Tibial artery (tissue), 4 donors: ENCODE measurements around the gene DOK7.

Experiments used
- DNase-seq, 2 donors: peaks; one replicate each; pipeline ENCODE4 v3.0.0-alpha.2; 2019
- H3K27ac ChIP-seq, 2 donors: fragments of 200-600 bp; sonication (generic) in 1 of 2; 1 replicate in 1 of 2; 2 replicates in 1 of 2; pipeline ENCODE4 v1.5.1; 2018 to 2019; ENCODE audit warnings: mild to moderate bottlenecking in 1 of 2
- H3K27me3 ChIP-seq, 2 donors: fragments of 200-600 bp; sonication (generic) in 1 of 2; one replicate each; pipeline versions ENCODE4 v1.5.1 to v1.6.0; 2016 to 2019
- H3K36me3 ChIP-seq, 3 donors: fragments of 200-600 bp; sonication (generic) in 2 of 3; one replicate each; pipeline ENCODE4 v1.5.1; 2016 to 2019; ENCODE audit warnings: mild to moderate bottlenecking in 2 of 3
- H3K4me1 ChIP-seq, 4 donors: fragments of 200-600 bp; sonication (generic) in 2 of 4; 1 replicate in 3 of 4; 2 replicates in 1 of 4; pipeline ENCODE4 v1.5.1; 2016 to 2019
- H3K4me3 ChIP-seq, 2 donors: fragments of 200-600 bp; sonication (generic) in 1 of 2; 1 replicate in 1 of 2; 2 replicates in 1 of 2; pipeline ENCODE4 v1.5.1; 2018 to 2019; ENCODE audit warnings: mild to moderate bottlenecking in 2 of 2
- H3K9me3 ChIP-seq, 3 donors: fragments of 200-600 bp; sonication (generic) in 1 of 3; one replicate each; pipeline ENCODE4 v1.5.1; 2016 to 2019
- intact Hi-C: fragments of 100-400 bp; cut with DNase I; formaldehyde crosslinking; loops from one replicate; pipeline ENCODE4 v1.15.0; 2023; ENCODE audit warnings: low total_unique reads
- TF ChIP-seq, protein P1 (sequence below), 2 experiments: fragments of 200-600 bp in 1 of 2; fragments of 450-650 bp in 1 of 2; IDR thresholded peaks; one replicate each; pipeline ENCODE4 v1.5.1; 2017 to 2019; ENCODE audit warnings: antibody characterized with exemption in 2 of 2, mild to moderate bottlenecking in 1 of 2, moderate library complexity in 1 of 2

The DOK7 gene

DNA sequence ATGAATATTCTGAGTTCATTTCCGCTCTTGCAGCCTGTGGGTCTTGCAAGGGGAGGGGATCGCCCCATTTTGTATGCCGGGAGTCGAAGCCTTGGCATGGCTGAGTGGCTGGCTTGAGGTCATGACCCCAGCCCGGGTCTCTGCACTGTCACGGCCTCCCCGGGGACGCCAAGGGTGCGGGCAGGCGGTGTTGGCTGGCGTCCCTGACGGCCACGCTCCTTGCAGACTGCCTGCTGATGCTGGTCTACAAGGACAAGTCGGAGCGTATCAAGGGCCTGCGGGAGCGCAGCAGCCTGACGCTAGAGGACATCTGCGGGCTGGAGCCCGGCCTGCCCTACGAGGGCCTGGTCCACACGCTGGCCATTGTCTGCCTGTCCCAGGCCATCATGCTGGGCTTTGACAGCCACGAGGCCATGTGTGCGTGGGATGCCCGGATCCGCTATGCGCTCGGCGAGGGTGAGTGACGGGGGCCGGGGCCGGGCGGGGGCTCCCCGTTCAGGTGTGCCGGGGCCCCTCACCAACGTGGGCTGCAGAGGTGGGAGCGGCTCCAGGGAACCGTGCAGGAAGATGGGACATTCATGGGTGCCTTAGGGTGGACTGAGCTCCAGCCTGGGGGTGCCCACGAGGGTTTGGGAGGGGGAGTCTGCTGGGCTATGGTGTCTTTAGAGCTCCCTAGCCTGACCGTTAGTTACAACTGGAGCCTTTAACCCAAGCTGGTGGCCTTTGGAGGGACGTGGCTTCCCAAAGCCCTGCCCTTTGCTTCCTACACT lies 10.3 kb downstream of the DOK7 start:
- Histone ChIP-seq H3K36me3 (no peaks in the 10 kb centered on the region), H3K9me3 (no peaks in the 10 kb centered on the region), H3K4me1 (no peaks in the 10 kb centered on the region), H3K27me3 (peaks cover 0 to 6% of the 10 kb centered on the region in 2 donors), H3K27ac (no peak overlapping the region), H3K4me3 (no peak overlapping the region)
- intact Hi-C loops: no loop called here
- peak in 1 of 2 donors; percentile 67 for DNase-seq
- TF ChIP-seq, protein P1, sequence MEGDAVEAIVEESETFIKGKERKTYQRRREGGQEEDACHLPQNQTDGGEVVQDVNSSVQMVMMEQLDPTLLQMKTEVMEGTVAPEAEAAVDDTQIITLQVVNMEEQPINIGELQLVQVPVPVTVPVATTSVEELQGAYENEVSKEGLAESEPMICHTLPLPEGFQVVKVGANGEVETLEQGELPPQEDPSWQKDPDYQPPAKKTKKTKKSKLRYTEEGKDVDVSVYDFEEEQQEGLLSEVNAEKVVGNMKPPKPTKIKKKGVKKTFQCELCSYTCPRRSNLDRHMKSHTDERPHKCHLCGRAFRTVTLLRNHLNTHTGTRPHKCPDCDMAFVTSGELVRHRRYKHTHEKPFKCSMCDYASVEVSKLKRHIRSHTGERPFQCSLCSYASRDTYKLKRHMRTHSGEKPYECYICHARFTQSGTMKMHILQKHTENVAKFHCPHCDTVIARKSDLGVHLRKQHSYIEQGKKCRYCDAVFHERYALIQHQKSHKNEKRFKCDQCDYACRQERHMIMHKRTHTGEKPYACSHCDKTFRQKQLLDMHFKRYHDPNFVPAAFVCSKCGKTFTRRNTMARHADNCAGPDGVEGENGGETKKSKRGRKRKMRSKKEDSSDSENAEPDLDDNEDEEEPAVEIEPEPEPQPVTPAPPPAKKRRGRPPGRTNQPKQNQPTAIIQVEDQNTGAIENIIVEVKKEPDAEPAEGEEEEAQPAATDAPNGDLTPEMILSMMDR (IDR thresholded peaks at IDR 0.05): no peak

DNA sequence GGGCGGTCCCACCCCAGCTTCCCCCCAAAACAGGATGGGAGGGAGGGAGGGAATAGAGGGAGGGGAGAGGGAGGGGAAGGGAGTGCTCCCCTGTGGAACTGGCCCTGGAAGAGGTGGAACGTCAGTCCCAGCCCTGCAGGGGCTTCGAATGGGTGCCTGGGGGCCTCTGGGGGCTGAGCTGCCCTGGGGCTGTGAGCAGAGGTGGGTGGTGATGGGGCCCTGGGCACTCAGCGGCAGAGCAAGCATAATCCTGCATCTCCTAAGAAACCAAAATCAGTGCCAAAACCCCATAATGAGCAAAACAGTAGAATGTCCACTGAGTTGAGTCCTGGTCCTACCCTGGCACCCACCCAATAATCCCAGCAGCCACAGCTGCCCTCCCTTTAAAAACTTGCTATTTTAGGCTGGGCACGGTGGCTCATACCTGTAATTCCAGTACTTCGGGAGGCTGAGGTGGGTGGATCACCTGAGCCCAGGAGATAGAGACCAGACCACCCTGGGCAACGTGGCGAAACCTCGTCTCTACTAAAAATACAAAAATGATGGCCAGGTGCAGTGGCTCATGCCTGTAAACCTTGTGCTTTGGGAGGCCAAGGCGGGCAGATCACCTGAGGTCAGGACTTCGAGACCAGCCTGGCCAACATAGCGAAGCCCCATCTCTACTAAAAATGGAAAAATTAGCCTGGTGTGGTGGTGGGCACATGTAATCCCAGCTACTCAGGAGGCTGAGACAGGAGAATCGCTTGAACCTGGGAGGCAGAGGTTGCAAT lies 11.1 kb downstream of the DOK7 start:
- DNase-seq: peak in 1 of 2 donors; percentile 40
- Histone ChIP-seq H3K4me3 (no peak overlapping the region), H3K36me3 (no peaks in the 10 kb centered on the region), H3K9me3 (no peaks in the 10 kb centered on the region), H3K4me1 (no peaks in the 10 kb centered on the region), H3K27ac (no peak overlapping the region), H3K27me3 (peaks cover 0 to 6% of the 10 kb centered on the region in 2 donors)
- TF ChIP-seq, protein P1 (IDR thresholded peaks at IDR 0.05): no peak
- intact Hi-C loops: no loop called here

DNA sequence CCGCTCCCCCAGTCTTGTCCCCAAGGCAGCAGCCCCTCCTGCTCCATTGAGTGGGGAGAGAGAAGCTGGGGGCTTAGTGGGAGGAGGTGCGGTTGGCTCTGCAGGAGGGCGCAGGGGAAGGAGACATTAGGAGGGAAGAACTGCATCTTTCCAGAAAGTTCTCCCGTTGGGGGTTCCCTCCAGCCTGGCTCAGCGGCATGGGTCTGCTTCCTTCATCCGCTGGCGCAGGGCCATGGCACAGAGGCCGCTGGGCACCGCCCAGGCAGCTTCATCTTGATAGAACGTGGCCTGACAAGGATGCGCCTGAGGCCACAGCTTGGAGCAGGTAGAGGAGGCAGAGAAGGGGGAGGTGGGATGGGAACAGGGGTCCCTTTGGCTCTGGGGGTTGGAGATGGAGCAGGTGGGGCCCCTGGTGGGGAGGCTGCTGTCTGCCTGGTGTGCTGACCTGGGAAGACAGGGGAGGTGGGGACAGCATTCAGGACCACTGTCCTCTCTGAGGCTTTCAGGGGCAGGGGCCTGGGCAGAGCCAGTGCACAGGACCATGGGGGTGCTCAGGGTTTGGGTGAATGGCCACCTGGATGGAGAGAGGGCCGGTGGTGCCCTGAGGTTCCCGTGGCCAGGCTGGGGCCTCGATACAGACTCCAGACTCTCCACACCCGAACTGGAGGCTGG lies 12.1 kb downstream of the DOK7 start:
- Histone ChIP-seq H3K36me3 (no peaks in the 10 kb centered on the region), H3K27ac (no peak overlapping the region), H3K4me3 (no peak overlapping the region), H3K27me3 (peaks cover 0 to 6% of the 10 kb centered on the region in 2 donors), H3K4me1 (peaks cover 0 to under 1% (median under 1%) of the 10 kb centered on the region in 4 donors), H3K9me3 (no peaks in the 10 kb centered on the region)
- TF ChIP-seq, protein P1 (IDR thresholded peaks at IDR 0.05): no peak
- peak in 1 of 2 donors; percentile 57 for DNase-seq
- intact Hi-C loops: no loop called here

DNA sequence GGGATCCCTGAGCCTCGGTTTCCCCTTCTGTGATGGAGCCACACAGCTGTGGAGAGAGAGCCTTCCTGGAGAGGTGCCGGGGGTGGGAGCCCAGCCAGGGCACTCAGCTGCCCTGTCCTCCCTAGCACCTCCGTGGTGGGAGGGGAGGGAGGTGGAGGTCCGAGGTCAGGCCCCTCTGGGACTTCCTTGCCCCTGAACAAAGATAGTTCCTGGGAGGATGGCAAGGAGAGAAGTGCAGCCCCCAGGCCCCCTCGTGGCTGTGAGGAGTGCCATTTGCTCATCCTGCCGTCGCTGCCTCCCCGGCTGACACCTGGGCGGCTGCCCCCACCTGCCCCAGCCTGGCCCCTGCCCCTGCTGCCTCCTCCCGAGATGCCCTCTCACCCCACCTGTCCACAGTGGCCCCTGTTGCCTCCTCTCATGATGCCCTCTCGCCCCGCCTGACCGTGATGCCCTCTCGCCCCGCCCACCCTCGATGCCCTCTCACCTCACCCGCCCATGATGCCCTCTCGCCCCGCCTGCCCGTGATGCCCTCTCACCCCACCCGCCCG lies 12.7 kb downstream of the DOK7 start:
- intact Hi-C loops: no loop called here
- no peak for DNase-seq
- peaks cover 0 to 6% of the 10 kb centered on the region in 2 donors for H3K27me3 ChIP-seq

DNA sequence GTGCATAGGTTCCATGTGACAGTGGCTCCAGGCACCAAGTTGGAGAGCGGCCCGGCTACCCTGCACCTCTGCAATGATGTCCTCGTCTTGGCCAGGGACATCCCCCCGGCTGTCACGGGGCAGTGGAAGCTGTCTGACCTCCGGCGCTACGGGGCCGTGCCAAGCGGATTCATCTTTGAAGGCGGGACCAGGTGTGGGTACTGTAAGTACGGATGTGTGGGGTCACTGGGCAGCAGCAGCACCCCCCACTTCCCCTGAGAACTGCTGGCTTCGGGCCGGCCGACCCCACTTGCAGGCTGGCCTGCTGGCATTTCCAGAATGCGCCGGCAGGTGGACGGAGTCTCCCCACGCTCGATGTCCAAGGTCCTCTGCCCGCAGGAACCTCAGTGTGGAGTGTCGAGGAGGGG lies 13.2 kb downstream of the DOK7 start:
- TF ChIP-seq, protein P1 (IDR thresholded peaks at IDR 0.05): no peak
- Histone ChIP-seq H3K9me3 (no peaks in the 10 kb centered on the region), H3K4me1 (peaks cover 0 to 12% (median 5%) of the 10 kb centered on the region in 4 donors), H3K36me3 (no peaks in the 10 kb centered on the region), H3K4me3 (no peak overlapping the region), H3K27me3 (peaks cover 0 to 6% of the 10 kb centered on the region in 2 donors), H3K27ac (no peak overlapping the region)
- intact Hi-C loops: no loop called here
- no peak for DNase-seq

More for the DNA sequence above, 12.7 kb downstream of the DOK7 start:
- Histone ChIP-seq H3K4me3 (no peak overlapping the region), H3K36me3 (no peaks in the 10 kb centered on the region), H3K4me1 (peaks cover 0 to 7% (median 3%) of the 10 kb centered on the region in 4 donors), H3K9me3 (no peaks in the 10 kb centered on the region), H3K27ac (no peak overlapping the region)
- TF ChIP-seq, protein P1 (IDR thresholded peaks at IDR 0.05): no peak
